Stomach (tissue), 4 donors: Measurements from ENCODE around the gene FARS2.

Experiments used
- EP300 ChIP-seq: sonication (generic); formaldehyde crosslinking; IDR thresholded peaks from one replicate; pipeline ENCODE4 v1.6.1; 2017; ENCODE audit warnings: antibody characterized with exemption
- POLR2A ChIP-seq, 4 donors: fragments of 450-650 bp; IDR thresholded peaks; one replicate each; pipeline ENCODE4 v1.6.1; 2016; ENCODE audit warnings: antibody characterized with exemption in 4 of 4, control low read depth in 2 of 4, mild to moderate bottlenecking in 1 of 4, moderate library complexity in 1 of 4
- TF ChIP-seq, protein P1 (sequence below), 7 experiments: fragments of 450-650 bp in 4 of 7; fragments of 200-600 bp in 3 of 7; sonication (generic) in 3 of 7; IDR thresholded peaks; one replicate each; pipeline ENCODE4 v1.5.1; 2016 to 2019; ENCODE audit warnings: antibody characterized with exemption in 7 of 7, control low read depth in 2 of 7, mild to moderate bottlenecking in 1 of 7

DNA sequence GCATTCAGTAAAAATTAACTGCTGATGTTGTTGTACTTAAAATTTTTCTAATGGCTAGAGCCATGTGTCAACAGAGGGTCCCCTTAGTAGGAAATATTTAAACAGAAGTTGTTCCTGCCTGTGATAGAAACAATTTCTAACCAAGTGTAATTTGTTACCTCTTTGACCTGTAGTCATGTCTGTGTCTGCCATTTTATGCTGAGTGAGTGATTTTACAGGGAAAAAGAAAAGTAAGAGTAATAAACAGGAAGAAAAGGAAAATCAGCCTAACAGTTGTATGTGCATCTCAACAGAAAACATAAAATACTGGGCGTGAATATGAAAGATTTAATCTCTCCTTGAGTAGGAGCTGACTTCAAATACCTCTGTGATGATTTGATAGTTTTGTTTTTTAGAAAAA, 172.0 kb downstream of the FARS2 start:
- TF ChIP-seq POLR2A (IDR thresholded peaks at IDR 0.05) (no peak), EP300 (no peak)
- TF ChIP-seq, protein P1, sequence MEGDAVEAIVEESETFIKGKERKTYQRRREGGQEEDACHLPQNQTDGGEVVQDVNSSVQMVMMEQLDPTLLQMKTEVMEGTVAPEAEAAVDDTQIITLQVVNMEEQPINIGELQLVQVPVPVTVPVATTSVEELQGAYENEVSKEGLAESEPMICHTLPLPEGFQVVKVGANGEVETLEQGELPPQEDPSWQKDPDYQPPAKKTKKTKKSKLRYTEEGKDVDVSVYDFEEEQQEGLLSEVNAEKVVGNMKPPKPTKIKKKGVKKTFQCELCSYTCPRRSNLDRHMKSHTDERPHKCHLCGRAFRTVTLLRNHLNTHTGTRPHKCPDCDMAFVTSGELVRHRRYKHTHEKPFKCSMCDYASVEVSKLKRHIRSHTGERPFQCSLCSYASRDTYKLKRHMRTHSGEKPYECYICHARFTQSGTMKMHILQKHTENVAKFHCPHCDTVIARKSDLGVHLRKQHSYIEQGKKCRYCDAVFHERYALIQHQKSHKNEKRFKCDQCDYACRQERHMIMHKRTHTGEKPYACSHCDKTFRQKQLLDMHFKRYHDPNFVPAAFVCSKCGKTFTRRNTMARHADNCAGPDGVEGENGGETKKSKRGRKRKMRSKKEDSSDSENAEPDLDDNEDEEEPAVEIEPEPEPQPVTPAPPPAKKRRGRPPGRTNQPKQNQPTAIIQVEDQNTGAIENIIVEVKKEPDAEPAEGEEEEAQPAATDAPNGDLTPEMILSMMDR (IDR thresholded peaks at IDR 0.05), result no peak
